SKM-1 (cell line): ENCODE measurements around the gene ULK4.
"Not testable (repeated sequence)": the region's sequence is repeated elsewhere in the genome, so short reads cannot be mapped to it uniquely, and the experiment has no call there.

Experiments used
- DNase-seq: peaks from one replicate; lab custom pipeline; 2025; ENCODE audit not compliant: unreplicated experiment; lab: John Stamatoyannopoulos, UW

Gene ULK4

DNA sequence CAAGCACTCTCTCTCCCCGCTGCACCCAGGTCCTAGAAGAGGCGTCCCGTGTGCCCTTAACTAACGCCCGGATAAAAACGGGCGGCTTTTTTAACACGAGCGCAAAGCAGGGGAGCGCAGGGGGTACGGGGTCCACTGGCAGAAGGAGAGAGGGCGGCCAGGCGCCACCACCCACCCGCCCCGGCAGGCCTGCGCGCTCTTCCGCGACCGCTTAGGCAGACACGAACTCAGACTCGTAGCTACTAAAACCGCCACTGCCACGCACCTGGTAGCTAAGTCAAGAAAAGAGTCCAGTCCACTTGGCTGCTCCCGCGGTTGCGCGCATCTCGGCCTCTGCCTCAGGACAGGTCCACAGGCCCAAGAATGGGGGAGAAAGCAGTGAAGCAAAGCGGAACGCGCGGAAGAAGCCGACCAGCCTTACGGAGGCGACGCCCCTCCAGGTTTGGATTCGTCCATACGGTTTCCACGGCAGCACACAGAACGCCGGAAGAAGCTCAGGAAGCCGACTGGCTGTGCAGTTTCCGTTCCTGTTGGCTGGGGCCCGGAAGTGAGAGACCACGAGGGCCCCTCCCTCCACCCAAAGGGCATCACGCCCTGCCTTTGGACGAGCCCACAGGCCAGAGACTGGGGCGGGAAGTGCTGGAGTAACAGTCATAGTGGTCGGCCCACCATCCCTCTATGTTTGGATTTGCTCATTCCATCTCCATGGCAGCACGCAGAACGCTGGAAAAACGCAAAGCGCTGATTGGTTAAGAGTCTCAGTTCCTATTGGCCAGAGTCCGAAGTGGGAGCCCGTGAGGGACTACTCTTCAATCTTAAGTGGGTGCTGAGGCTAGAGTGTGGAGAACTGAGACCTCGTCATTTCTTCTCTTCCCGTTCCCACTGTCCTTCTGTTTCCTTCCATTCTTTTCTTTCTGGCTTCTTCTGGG is at the start of gene ULK4:
Gene ULK4, minus strand, starts transcription at position 353 of the 929 bp plus-strand sequence. CDS start 7,344 bp downstream, outside the sequence.
- DNase-seq, result peak; percentile 100

DNA sequence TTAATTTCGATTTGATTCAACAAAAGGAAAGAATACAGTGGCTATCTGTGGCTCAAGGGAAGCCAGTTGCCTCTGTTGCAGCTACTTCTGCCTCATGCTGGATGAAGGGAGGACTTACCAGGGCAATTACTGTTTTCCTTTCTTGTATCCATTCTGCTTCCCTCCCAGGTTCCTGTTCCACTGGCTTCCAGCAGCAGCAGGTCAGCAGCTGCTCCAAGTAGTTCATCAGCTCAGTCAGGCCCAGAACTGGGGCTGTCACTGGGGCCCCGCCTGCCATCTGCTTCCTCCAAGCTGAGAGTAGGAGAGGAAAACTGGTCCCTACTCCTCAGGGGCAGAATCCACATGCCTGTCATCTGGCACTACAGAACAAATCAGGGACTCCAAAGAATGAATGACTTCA is 48.6 kb upstream of the ULK4 start:
- no peak for DNase-seq

DNA sequence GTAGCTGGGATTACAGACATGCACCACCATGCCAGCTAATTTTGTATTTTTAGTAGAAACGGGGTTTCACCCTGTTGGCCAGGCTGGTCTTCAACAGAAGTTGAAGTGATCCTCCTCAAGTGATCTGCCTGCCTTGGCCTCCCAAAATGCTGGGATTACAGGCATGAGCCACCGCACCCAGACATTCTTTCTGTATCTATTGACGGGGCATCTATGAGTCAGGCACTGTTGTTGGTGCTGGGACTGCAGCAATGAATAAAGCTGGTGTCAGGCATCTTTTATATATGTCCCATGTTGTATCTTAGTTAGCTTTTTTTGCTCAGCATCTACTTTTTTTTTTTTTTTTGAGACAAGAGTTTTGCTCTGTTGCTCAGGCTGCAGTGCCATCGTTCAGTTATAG is 47.6 kb upstream of the ULK4 start:
- DNase-seq, result no peak

DNA sequence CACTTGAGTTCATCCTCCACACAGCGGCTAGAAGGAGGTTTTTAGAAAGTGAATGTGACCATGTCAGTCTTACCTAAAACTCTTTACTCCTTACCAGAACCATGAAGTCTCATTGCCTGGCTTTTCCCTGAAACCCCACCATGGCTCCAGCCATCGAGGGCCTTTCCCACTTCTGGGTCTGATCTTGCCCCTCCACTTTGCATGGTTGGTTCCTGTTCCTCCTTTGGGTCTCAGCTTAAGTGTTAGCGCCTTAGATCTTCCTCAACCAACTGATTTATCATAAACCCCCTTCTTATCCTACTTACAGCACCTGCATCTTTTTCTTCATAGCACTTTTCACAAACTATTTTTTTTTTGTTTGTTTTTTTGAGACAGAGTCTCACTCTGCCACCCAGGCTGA is 45.9 kb upstream of the ULK4 start:
- no peak for DNase-seq

DNA sequence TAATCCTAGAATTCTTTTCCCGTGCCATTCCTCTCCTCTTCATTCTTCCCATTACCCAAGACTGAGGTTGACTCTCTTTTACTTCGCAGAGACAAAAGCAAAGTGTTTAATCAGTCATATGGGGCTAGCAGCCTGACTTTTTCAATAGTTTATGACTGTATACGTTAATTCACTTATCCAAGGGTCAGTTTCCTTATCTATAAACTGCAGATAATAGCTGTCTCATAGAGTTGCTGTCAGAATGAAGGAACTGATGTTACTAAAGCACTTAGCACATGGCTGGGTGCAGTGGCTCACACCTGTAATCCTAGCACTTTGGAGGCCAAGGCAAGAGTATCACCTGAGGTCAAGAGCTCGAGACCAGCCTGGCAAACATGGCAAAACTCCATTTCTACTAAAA is 43.5 kb upstream of the ULK4 start:
- no peak for DNase-seq

DNA sequence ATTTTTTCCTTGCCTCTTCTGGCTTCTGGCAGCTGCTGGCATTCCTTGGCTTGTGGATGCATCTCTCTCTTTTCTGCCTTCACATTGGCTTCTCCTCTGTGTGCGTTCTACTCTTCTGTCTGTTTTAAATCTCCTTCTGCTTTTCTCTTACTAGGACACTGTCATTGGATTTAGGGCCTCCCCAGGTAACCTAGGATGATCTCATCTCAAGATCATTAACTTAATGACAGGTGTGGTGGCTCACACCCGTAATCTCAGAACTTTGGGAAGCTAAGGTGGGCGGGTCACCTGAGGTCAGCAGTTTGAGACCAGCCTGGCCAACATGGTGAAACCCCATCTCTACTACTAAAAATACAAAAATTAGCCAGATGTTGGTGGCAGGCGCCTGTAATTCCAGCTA is 40.9 kb upstream of the ULK4 start:
- DNase-seq, result no peak

DNA sequence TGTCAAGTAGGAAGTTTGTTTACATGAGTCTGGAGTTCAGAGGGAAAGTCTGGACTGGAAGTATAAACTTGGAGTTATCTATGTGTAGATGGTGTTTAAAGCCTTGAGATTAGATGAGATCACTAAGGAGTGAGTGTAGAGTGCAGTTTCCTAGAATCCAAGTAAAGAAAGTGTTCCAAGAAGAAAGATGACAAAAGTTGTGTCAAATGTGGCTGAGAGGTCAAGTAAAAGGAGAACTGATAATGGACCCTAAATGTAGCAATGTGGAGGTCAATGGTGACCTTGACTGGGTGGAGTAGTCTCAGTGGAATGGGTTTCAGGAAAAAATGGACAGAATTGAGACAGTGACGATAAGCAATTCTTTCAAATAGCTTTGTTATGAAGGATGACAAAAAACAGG is 39.9 kb upstream of the ULK4 start:
- DNase-seq, result no peak

DNA sequence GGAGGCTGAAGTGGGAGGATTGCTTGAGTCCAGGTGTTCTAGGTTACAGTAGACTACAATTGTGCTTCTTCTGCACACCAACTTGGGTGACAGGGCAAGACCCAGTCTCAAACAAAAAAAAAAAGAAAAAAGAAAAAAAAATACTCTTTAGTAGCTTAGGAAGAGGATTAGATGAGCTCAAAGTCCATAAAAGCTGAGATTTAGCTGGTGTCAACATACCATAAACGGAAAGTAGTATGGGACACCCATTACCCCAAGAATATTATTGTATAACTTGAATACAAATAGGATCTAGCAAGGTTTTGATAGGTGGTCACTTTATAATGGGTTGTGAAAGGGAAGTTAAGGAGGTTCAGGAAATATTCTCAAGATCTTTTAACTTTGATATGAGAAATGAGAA is 38.0 kb upstream of the ULK4 start:
- no peak for DNase-seq

DNA sequence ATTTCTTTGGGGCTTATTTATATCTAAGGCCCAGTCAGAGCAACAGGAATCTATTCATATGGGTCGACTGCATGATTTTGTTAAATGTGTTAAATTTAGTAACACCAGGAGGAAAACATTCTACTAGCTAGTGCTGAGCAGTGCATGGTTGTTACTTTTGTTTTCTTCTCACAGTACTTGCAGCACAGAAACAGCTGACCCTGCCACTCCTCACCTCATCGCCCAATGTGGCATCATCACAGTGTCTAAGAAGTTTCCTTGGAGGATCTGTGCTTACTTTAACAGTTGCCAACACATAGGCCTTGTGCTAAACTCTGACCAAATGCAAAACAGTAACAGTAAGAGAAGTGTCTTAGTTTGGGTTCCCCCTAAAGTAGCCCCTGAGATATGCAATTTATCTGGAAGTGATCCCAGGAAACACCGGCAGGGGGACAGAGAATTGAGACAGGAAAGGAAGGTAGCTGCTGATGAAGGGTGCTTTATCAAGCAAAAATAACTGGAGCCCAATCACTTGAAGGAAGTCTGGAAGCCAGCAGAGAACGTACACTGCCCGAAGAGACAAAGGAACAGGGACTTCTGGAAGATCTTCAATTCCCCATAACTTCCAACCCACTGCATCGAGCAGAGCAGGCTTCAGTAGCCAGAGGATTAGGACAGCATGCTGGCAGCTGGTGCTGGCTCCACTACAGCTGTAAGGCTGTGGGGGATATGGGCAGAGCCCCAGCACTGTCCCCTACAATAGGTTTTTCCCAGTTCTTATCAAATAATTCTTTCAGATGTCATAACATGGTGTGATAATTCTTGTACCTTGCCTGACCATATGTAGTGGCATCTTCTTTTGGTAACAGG is 36.0 kb upstream of the ULK4 start:
- DNase-seq, result no peak

DNA sequence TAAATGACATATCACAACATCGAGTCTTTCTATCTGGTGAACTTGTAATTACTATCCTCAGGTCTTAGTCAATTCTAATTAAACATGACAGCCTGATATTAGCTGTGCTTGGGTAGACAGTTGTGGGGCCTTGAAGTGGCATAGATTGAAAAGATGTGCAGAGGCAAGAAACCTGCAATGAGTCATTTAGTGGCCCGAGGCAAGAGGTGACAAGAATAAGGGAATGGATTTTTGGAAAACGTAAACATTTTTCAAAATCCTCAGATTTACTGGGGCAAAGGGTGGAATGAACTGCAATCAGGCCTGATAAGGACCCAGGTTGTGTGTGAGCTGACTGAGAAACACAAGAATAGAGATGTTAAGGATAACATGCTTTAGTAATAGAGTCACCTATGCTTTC is 29.5 kb upstream of the ULK4 start:
- DNase-seq, result no peak

DNA sequence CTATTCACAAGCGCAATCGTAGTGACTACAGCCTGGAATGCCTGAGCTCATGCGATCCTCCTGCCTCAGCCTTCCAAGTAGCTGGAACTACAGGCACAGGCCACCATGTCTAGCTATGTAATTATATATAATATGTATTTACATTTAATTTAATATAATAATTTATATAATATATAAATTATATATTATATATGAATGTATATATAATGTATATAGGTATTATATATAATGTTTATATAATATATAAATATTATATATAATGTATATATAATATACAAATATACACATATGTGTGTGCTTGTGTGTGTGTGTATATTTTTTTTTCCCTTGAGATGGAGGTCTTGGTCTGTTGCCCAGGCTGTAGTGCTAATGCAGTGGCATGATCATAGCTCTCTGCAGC is 27.6 kb upstream of the ULK4 start:
- DNase-seq, result no peak

DNA sequence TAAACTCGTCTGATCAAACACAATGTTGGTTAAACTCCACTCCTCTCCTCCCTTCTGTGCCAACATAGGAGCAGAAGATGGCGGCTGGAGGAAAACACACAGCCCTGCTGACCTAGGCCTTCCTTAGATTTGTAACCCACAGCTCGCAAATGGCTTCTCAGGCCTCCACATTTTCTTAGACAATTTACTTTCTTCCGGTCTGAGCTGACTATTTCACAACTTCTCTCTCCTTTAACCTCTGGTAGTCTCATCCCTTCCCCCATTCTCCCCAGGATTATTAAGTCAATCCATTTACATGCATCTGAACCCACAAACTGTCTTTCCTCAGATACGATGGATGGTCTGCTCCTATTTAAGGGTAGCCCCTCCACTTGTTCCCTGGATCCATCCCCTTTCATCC is 25.7 kb upstream of the ULK4 start:
- peak; percentile 89 for DNase-seq

DNA sequence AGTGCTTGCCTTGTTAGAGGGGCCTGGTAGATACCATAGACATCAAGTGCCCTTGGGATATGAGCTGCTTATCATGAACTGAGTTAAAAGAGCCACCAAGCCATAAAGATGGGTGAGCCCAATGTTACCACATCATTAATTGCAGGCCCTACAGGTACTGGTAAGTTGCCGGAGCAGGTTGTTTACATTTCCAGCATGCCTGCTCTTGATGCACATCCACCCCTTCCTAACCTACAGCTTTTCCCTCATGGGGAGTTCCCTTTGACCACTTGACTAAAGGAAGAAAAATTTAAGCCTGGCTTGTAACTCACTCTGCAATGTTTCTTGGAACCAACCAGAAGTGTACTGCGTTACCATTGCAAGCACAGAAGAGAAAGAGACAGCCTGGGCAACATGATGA is 24.7 kb upstream of the ULK4 start:
- no peak for DNase-seq

DNA sequence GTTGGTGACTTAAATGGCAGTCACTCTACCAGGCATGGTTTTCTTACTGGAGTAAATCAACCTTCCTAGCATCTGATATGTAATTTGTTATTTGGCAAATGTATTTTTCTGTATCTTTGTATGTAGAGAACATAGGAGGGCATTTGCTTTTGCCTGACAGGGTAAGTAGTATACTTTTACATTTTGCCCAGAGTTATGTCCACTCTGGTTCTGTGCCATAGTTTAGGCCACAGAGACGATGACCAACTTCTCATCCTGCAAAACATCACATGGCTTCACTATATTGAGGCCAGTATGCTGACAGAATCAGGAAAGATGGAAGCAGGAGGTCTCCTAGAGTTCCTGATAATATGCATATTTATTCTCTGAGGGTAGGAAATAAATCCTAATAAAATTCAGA is 23.1 kb upstream of the ULK4 start:
- DNase-seq, result no peak

DNA sequence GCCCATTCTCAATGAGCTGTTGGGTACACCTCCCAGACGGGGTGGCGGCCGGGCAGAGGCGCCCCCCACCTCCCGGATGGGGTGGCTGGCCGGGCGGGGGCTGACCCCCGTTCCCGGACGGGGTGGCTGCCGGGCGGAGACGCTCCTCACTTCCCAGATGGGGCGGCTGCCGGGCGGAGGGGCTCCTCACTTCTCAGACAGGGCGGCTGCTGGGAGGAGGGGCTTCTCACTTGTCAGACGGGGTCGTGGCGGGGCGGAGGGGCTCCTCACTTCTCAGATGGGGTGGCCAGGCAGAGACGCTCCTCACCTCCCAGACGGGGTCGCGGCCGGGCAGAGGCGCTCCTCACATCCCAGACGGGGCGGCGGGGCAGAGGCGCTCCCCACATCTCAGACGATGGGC is 21.2 kb upstream of the ULK4 start:
- not testable (repeated sequence) for DNase-seq

DNA sequence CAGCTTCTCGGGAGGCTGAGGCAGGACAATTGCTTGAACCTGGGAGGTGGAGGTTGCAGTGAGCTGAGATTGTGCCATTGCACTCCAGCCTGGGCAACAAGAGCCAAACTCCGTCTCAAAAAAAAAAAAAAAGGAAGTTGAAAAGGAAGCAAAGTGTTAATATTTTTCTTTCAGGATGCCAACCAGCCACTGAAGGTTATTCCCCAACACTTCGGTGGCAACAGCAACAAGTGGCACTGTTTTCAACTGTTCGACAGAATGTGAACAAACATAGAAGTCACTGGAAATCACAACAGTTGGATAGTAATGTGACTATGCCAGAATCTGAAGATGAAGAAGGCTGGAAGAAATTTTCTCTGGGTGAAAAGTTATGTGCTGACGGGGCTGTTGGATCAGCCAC is 15.5 kb upstream of the ULK4 start:
- not testable (repeated sequence) for DNase-seq

DNA sequence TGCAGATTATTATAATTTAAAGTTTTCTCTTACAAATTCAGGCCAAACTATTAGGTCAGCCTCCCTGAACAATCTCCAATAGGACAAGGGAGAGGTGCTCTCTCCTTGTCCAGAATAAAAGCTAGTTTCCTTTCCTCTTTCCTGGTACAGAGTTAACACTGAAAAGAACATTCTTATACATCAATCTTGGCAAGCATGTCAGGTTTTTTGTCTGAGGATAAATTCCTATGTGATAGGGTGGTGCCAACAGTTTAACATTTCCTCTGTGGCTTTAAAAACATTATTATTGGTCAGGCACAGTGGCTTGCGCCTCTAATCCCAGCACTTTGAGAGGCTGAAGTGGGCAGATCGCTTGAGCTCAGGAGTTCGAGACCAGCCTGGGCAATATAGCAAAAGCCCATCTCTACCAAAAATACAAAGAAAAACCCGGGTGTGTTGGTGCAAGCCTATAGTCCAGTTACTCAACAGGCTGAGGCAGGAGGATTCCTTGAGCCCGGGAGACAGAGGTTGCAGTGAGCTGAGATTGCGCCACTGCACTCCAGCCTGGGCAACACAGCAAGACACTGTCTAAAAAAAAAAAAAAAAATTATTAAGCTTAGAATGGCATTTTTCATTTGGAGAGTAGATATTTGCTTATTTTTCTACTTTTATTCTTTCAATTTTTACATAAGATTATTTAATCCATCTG is 13.7 kb upstream of the ULK4 start:
- no peak for DNase-seq

DNA sequence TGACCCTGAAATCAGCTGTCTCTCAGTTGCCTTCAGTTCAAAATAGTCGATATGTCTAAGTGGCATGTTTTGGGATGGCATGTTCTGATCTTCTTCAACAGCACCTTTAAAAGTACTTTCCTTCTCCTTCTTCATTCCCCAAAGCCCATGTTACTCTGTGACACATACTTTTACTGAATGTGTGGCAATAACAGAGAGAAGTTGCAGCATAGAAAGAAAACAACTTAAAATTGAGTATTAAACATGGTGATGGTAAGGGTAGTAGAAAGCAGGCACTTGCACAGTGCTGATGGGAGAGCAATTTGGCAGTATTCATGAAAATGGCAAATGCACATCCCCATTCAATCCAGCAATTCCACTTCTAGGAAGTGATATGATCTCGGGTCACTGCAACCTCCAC is 12.3 kb upstream of the ULK4 start:
- DNase-seq, result no peak

DNA sequence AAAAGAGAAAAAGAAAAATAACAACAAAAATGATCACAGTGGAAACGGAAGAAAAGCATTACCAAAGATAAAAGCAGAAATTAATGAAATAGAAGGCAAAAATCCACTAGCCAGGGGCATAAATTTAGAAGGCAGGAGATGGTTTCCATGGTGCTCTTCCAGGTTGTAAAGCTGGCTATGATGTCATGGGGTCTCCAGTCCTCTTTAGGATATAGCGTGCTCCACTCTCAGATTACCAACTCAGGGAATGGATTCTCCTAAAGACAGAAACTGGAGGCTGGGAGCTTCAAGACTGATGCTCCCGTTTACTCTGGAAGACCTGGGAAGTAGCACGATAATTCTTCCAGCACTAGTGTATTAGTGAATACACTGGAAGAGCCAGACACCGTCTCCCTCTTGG is 10.9 kb upstream of the ULK4 start:
- no peak for DNase-seq

DNA sequence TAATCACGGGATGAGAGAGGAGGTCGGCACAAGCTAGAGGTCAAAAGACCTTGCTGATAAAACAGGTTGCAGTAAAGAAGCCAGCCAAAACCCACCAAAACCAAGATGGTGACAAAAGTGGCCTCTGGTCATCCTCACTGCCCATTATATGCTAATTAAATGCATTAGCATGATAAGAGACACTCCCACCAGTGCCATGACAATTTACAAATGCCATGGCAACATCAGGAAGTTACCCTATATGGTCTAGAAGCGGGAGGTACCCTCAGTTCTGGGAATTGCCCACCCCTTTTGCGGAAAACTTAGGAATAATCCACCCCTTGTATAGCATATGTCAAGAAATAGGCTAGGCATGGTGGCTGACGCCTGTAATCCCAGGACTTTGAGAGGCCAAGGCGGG is 4.3 kb upstream of the ULK4 start:
- no peak for DNase-seq

DNA sequence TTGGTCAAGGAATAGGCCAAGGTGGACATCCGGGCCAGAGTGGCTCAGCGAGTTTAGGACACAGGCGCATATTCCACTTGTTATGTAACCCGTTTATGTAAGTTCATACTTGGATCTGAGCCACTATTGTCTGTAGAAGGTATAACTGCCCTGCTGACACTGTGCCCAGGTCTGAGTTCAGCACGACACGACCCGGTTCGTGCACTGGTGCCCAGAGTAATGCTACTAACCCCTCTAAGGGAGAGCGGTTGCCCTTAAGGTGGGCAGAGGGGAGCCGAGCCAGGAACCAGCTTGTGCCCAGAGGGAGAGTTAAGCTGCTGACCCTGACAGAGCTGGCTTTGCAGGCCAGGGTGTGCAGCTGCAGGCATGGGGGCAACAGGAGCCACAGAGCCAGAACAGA is 1.9 kb upstream of the ULK4 start:
- no peak for DNase-seq
